Measurements from ENCODE around the gene VEGFB.

VEGFB gene

GRCh38 chr11:64186492-64187165 is 47.8 kb upstream of the VEGFB start:
- no peak overlapping the region for H3K4me2 ChIP-seq (ENCODE audit: low read length)
- H3K4ac ChIP-seq (ENCODE audit: low read depth, low read length), result peak overlapping the region; percentile 82
- H2BK12ac ChIP-seq (ENCODE audit: low read length), result no peak overlapping the region
- peak overlapping the region; percentile 64 for H3K18ac ChIP-seq (ENCODE audit: low read length)
- H4K12ac ChIP-seq (ENCODE audit: low read depth, low read length), result peak overlapping the region; percentile 51
- peak overlapping the region; percentile 23 for H4K8ac ChIP-seq (ENCODE audit: low read depth, low read length)
- no peaks in the 10 kb centered on the region for H3K9me3 ChIP-seq (ENCODE audit: insufficient read depth, low read depth, low read length)
- no peaks in the 10 kb centered on the region for H3K27me3 ChIP-seq (ENCODE audit: insufficient read depth, low read length)
- no peak overlapping the region for H2BK120ac ChIP-seq (ENCODE audit: insufficient read depth, low read length, poor library complexity)
- peak overlapping the region; percentile 86 for H3K14ac ChIP-seq (ENCODE audit: low read length)
- H3K23ac ChIP-seq (ENCODE audit: low read length), result no peak overlapping the region
- H3K9ac ChIP-seq (ENCODE audit: low read length), result peak overlapping the region; percentile 86
- H3K4me1 ChIP-seq (ENCODE audit: control insufficient read depth in 1 of 2, insufficient read depth in 2 of 2, low read length in 2 of 2), result peaks cover 0 to 3% of the 10 kb centered on the region in 2 experiments
- no peak overlapping the region for H2AFZ ChIP-seq (ENCODE audit: insufficient read depth, low read length, poor library complexity)
- H3K36me3 ChIP-seq (ENCODE audit: control insufficient read depth in 1 of 2, insufficient read depth in 2 of 2, low read length in 2 of 2), result peaks cover 7 to 8% of the 10 kb centered on the region in 2 experiments
- H2BK5ac ChIP-seq (ENCODE audit: low read depth, low read length, poor library complexity), result no peak overlapping the region
- peaks cover 8% of the 10 kb centered on the region for H3K79me1 ChIP-seq (ENCODE audit: low read length)
- WGBS (ENCODE audit: extremely low coverage, insufficient coverage, insufficient read length), result no CpG with 5 or more reads among the region's 48 CpGs
- H3K79me2 ChIP-seq (ENCODE audit: control insufficient read depth, insufficient read depth, low read length, poor library complexity), result peaks cover 23% of the 10 kb centered on the region
- no peak overlapping the region for H3K4me3 ChIP-seq (ENCODE audit: low read depth, low read length)
- peak overlapping the region; percentile 90 for H2AK5ac ChIP-seq (ENCODE audit: low read length)
- H3K27ac ChIP-seq (ENCODE audit: low read depth, low read length), result peak overlapping the region; percentile 63
- no peak for DNase-seq
- peak overlapping the region; percentile 84 for H4K91ac ChIP-seq (ENCODE audit: low read depth, low read length)

GRCh38 chr11:64192434-64192833 is 42.0 kb upstream of the VEGFB start:
- H4K12ac ChIP-seq (ENCODE audit: low read depth, low read length), result no peak overlapping the region
- no peak overlapping the region for H3K4me2 ChIP-seq (ENCODE audit: low read length)
- H2AK5ac ChIP-seq (ENCODE audit: low read length), result no peak overlapping the region
- no peak overlapping the region for H3K27ac ChIP-seq (ENCODE audit: low read depth, low read length)
- peaks cover 47 to 54% of the 10 kb centered on the region in 2 experiments for H3K36me3 ChIP-seq (ENCODE audit: control insufficient read depth in 1 of 2, insufficient read depth in 2 of 2, low read length in 2 of 2)
- no peak overlapping the region for H2AFZ ChIP-seq (ENCODE audit: insufficient read depth, low read length, poor library complexity)
- H2BK5ac ChIP-seq (ENCODE audit: low read depth, low read length, poor library complexity), result no peak overlapping the region
- no peak overlapping the region for H2BK12ac ChIP-seq (ENCODE audit: low read length)
- H3K4ac ChIP-seq (ENCODE audit: low read depth, low read length), result no peak overlapping the region
- WGBS (ENCODE audit: extremely low coverage, insufficient coverage, insufficient read length), result no CpG with 5 or more reads among the region's 5 CpGs
- no peaks in the 10 kb centered on the region for H3K9me3 ChIP-seq (ENCODE audit: insufficient read depth, low read depth, low read length)
- no peak overlapping the region for H3K18ac ChIP-seq (ENCODE audit: low read length)
- H3K79me2 ChIP-seq (ENCODE audit: control insufficient read depth, insufficient read depth, low read length, poor library complexity), result peaks cover 14% of the 10 kb centered on the region
- no peaks in the 10 kb centered on the region for H3K79me1 ChIP-seq (ENCODE audit: low read length)
- H3K4me1 ChIP-seq (ENCODE audit: control insufficient read depth in 1 of 2, insufficient read depth in 2 of 2, low read length in 2 of 2), result peaks cover 0 to 3% of the 10 kb centered on the region in 2 experiments
- DNase-seq, result no peak
- H3K27me3 ChIP-seq (ENCODE audit: insufficient read depth, low read length), result no peaks in the 10 kb centered on the region
- no peak overlapping the region for H3K4me3 ChIP-seq (ENCODE audit: low read depth, low read length)
- no peak overlapping the region for H2BK120ac ChIP-seq (ENCODE audit: insufficient read depth, low read length, poor library complexity)
- H3K14ac ChIP-seq (ENCODE audit: low read length), result no peak overlapping the region
- no peak overlapping the region for H4K91ac ChIP-seq (ENCODE audit: low read depth, low read length)
- no peak overlapping the region for H3K9ac ChIP-seq (ENCODE audit: low read length)
- H3K23ac ChIP-seq (ENCODE audit: low read length), result no peak overlapping the region
- H4K8ac ChIP-seq (ENCODE audit: low read depth, low read length), result no peak overlapping the region

- no peak overlapping the region for H4K91ac ChIP-seq (ENCODE audit: low read depth, low read length)
- H3K27ac ChIP-seq (ENCODE audit: low read depth, low read length), result no peak overlapping the region
- H3K4me1 ChIP-seq (ENCODE audit: control insufficient read depth in 1 of 2, insufficient read depth in 2 of 2, low read length in 2 of 2), result no peaks in the 10 kb centered on the region
- no peak for DNase-seq
- no peak overlapping the region for H2AFZ ChIP-seq (ENCODE audit: insufficient read depth, low read length, poor library complexity)
- no peak overlapping the region for H3K14ac ChIP-seq (ENCODE audit: low read length)
- H3K4me3 ChIP-seq (ENCODE audit: low read depth, low read length), result no peak overlapping the region
- no peaks in the 10 kb centered on the region for H3K79me1 ChIP-seq (ENCODE audit: low read length)
- no peak overlapping the region for H2BK12ac ChIP-seq (ENCODE audit: low read length)
- H3K79me2 ChIP-seq (ENCODE audit: control insufficient read depth, insufficient read depth, low read length, poor library complexity), result no peaks in the 10 kb centered on the region
- no peak overlapping the region for H4K12ac ChIP-seq (ENCODE audit: low read depth, low read length)
- no peaks in the 10 kb centered on the region for H3K27me3 ChIP-seq (ENCODE audit: insufficient read depth, low read length)
- no peak overlapping the region for H3K4ac ChIP-seq (ENCODE audit: low read depth, low read length)
- H3K23ac ChIP-seq (ENCODE audit: low read length), result no peak overlapping the region
- no peak overlapping the region for H3K4me2 ChIP-seq (ENCODE audit: low read length)
- H4K8ac ChIP-seq (ENCODE audit: low read depth, low read length), result no peak overlapping the region
- no peak overlapping the region for H3K18ac ChIP-seq (ENCODE audit: low read length)
- no peaks in the 10 kb centered on the region for H3K9me3 ChIP-seq (ENCODE audit: insufficient read depth, low read depth, low read length)
- no peak overlapping the region for H2AK5ac ChIP-seq (ENCODE audit: low read length)
- no CpG with 5 or more reads among the region's 9 CpGs for WGBS (ENCODE audit: extremely low coverage, insufficient coverage, insufficient read length)
- peaks cover 66 to 81% of the 10 kb centered on the region in 2 experiments for H3K36me3 ChIP-seq (ENCODE audit: control insufficient read depth in 1 of 2, insufficient read depth in 2 of 2, low read length in 2 of 2)
- no peak overlapping the region for H3K9ac ChIP-seq (ENCODE audit: low read length)
- no peak overlapping the region for H2BK5ac ChIP-seq (ENCODE audit: low read depth, low read length, poor library complexity)
- H2BK120ac ChIP-seq (ENCODE audit: insufficient read depth, low read length, poor library complexity), result no peak overlapping the region
Measured at GRCh38 chr11:64196626-64197025, 37.8 kb upstream of the VEGFB start.

GRCh38 chr11:64198511-64198910 is 35.9 kb upstream of the VEGFB start:
- no peaks in the 10 kb centered on the region for H3K27me3 ChIP-seq (ENCODE audit: insufficient read depth, low read length)
- no peak overlapping the region for H3K14ac ChIP-seq (ENCODE audit: low read length)
- no peaks in the 10 kb centered on the region for H3K4me1 ChIP-seq (ENCODE audit: control insufficient read depth in 1 of 2, insufficient read depth in 2 of 2, low read length in 2 of 2)
- H2AK5ac ChIP-seq (ENCODE audit: low read length), result no peak overlapping the region
- no peak overlapping the region for H3K27ac ChIP-seq (ENCODE audit: low read depth, low read length)
- H2AFZ ChIP-seq (ENCODE audit: insufficient read depth, low read length, poor library complexity), result no peak overlapping the region
- H3K18ac ChIP-seq (ENCODE audit: low read length), result no peak overlapping the region
- H3K23ac ChIP-seq (ENCODE audit: low read length), result no peak overlapping the region
- H2BK12ac ChIP-seq (ENCODE audit: low read length), result no peak overlapping the region
- no peak for DNase-seq
- no peak overlapping the region for H4K91ac ChIP-seq (ENCODE audit: low read depth, low read length)
- H3K4me2 ChIP-seq (ENCODE audit: low read length), result no peak overlapping the region
- no CpG with 5 or more reads among the region's 2 CpGs for WGBS (ENCODE audit: extremely low coverage, insufficient coverage, insufficient read length)
- H3K79me1 ChIP-seq (ENCODE audit: low read length), result no peaks in the 10 kb centered on the region
- H3K4me3 ChIP-seq (ENCODE audit: low read depth, low read length), result no peak overlapping the region
- H3K9me3 ChIP-seq (ENCODE audit: insufficient read depth, low read depth, low read length), result no peaks in the 10 kb centered on the region
- no peak overlapping the region for H4K8ac ChIP-seq (ENCODE audit: low read depth, low read length)
- peaks cover 66 to 89% of the 10 kb centered on the region in 2 experiments for H3K36me3 ChIP-seq (ENCODE audit: control insufficient read depth in 1 of 2, insufficient read depth in 2 of 2, low read length in 2 of 2)
- no peaks in the 10 kb centered on the region for H3K79me2 ChIP-seq (ENCODE audit: control insufficient read depth, insufficient read depth, low read length, poor library complexity)
- no peak overlapping the region for H3K4ac ChIP-seq (ENCODE audit: low read depth, low read length)
- no peak overlapping the region for H4K12ac ChIP-seq (ENCODE audit: low read depth, low read length)
- no peak overlapping the region for H2BK5ac ChIP-seq (ENCODE audit: low read depth, low read length, poor library complexity)
- no peak overlapping the region for H2BK120ac ChIP-seq (ENCODE audit: insufficient read depth, low read length, poor library complexity)
- no peak overlapping the region for H3K9ac ChIP-seq (ENCODE audit: low read length)

All from trophoblast cell (in vitro differentiated cells and primary cell).